HCT116 (cell line): ENCODE data around the gene EZH2. TPM values are rescaled to one million over a fixed set of nuclear protein-coding genes. Genes with fewer than 3 reads are reported as not detected.

Experiments
- ATAC-seq: fragments of 200-7000 bp; cut with Tn5 transposase; 2 replicates; pipeline ENCODE4 v1.9.1; 2020; ENCODE audit warnings: mild to moderate bottlenecking, moderate library complexity
- BruUV-seq: library from RNA; stranded (reverse); fragments of 400-500 nt; replicated peaks from 2 replicates; lab custom pipeline; 2021; lab: Mats Ljungman, UMichigan
- CTCF ChIA-PET: fragments of 300-600 bp; sonication (Branson Sonifier 250); formaldehyde crosslinking; loops from one replicate; lab custom pipeline; 2021; ENCODE audit warnings: antibody characterized with exemption; lab: Charles Lee
- POLR2A ChIA-PET: fragments of 300-600, 350-600 bp; sonication (Branson Sonifier 250); formaldehyde crosslinking; loops from one replicate; lab custom pipeline; 2021; ENCODE audit warnings: antibody characterized with exemption; lab: Charles Lee
- RAD21 ChIA-PET, 2 experiments: fragments of 300-600 bp; sonication (Branson Sonifier 250); formaldehyde crosslinking; loops; one replicate each; lab custom pipeline; 2023; ENCODE audit warnings: low total read pairs in 2 of 2; ENCODE audit not compliant: uncharacterized antibody in 2 of 2, unreplicated experiment in 2 of 2, low non-redundant PET in 1 of 2; lab: Charles Lee
- DNase-seq: peaks from one replicate; pipeline ENCODE4 v3.0.0-alpha.2; 2010; ENCODE audit warnings: low read depth, low spot score
- H2AFZ ChIP-seq: fragments of 200-600 bp; shearing (Covaris generic), sonication (generic); 2 replicates; pipeline ENCODE4 v1.6.1; 2017; ENCODE audit warnings: low read depth, mixed run types, mixed read lengths, antibody characterized with exemption, low read length; ENCODE audit not compliant: poor library complexity, severe bottlenecking
- H3K27ac ChIP-seq: 2 replicates; pipeline ENCODE4 v1.5.1; 2012; ENCODE audit warnings: low read depth, low read length
- H3K27me3 ChIP-seq: fragments of 200-600 bp; sonication (generic); 2 replicates; pipeline ENCODE4 v1.6.1; 2016; ENCODE audit warnings: mixed run types, low read length, mixed read lengths; ENCODE audit not compliant: insufficient read depth
- H3K36me3 ChIP-seq, 2 experiments: fragments of 200-500 bp in 1 of 2; fragments of 200-600 bp in 1 of 2; sonication (Bioruptor generic) in 1 of 2; sonication (generic) in 1 of 2; 2 replicates each; pipeline versions ENCODE4 v1.5.1 to v1.6.1; 2014 to 2016; ENCODE audit warnings: low read length in 2 of 2, inconsistent platforms in 1 of 2, mixed read lengths in 1 of 2, mixed run types in 1 of 2; ENCODE audit not compliant: insufficient read depth in 2 of 2, control insufficient read depth in 1 of 2
- H3K4me1 ChIP-seq, 2 experiments: fragments of 200-600 bp in 1 of 2; sonication (generic) in 1 of 2; 2 replicates each; pipeline versions ENCODE4 v1.5.1 to v1.6.1; 2012 to 2017; ENCODE audit warnings: low read length in 2 of 2, inconsistent platforms in 1 of 2, mild to moderate bottlenecking in 1 of 2, mixed read lengths in 1 of 2, mixed run types in 1 of 2, moderate library complexity in 1 of 2; ENCODE audit not compliant: insufficient read depth in 2 of 2, control insufficient read depth in 1 of 2
- H3K4me2 ChIP-seq: fragments of 200-600 bp; sonication (generic); 2 replicates; pipeline ENCODE4 v1.6.1; 2017; ENCODE audit warnings: mixed run types, low read length, mixed read lengths
- H3K4me3 ChIP-seq, 2 experiments: fragments of 200-600 bp in 1 of 2; sonication (generic) in 1 of 2; replicated peaks in 1 of 2; 2 replicates each; pipeline ENCODE4 v1.5.1; 2011 to 2016; ENCODE audit warnings: low read length in 2 of 2, control low read depth in 1 of 2, low read depth in 1 of 2, mild to moderate bottlenecking in 1 of 2, mixed read lengths in 1 of 2, mixed run types in 1 of 2
- H3K79me2 ChIP-seq: fragments of 200-600 bp; sonication (generic); 2 replicates; pipeline ENCODE4 v1.6.1; 2017; ENCODE audit warnings: mild to moderate bottlenecking, mixed run types, low read length, moderate library complexity, mixed read lengths; ENCODE audit not compliant: insufficient read depth
- H3K9ac ChIP-seq: fragments of 200-600 bp; sonication (generic); 2 replicates; pipeline ENCODE4 v1.6.1; 2016; ENCODE audit warnings: low read length, mixed read lengths
- H3K9me2 ChIP-seq: fragments of 200-600 bp; sonication (generic), shearing (Covaris generic); 2 replicates; pipeline ENCODE4 v1.6.1; 2017; ENCODE audit warnings: mixed run types, mild to moderate bottlenecking, moderate library complexity; ENCODE audit not compliant: insufficient read depth
- H3K9me3 ChIP-seq, 2 experiments: fragments of 200-500 bp in 1 of 2; fragments of 200-600 bp in 1 of 2; sonication (Bioruptor generic) in 1 of 2; sonication (generic) in 1 of 2; 2 replicates each; pipeline ENCODE4 v1.6.1; 2014 to 2017; ENCODE audit warnings: low read length in 2 of 2, mixed read lengths in 2 of 2, inconsistent platforms in 1 of 2, low read depth in 1 of 2, mild to moderate bottlenecking in 1 of 2, mixed run types in 1 of 2, moderate library complexity in 1 of 2; ENCODE audit not compliant: control insufficient read depth in 1 of 2, insufficient read depth in 1 of 2
- H4K20me1 ChIP-seq: fragments of 200-600 bp; sonication (generic), shearing (Covaris generic); 2 replicates; pipeline ENCODE4 v1.6.1; 2017; ENCODE audit warnings: mixed run types, mild to moderate bottlenecking, moderate library complexity; ENCODE audit not compliant: insufficient read depth
- CBX3 ChIP-seq: IDR thresholded peaks from 2 replicates; pipeline ENCODE4 v1.6.1; 2012; ENCODE audit warnings: low read depth
- CEBPB ChIP-seq: IDR thresholded peaks from 2 replicates; pipeline ENCODE4 v1.6.1; 2012; ENCODE audit warnings: low read depth
- CTCF ChIP-seq, 3 experiments: fragments of 200-600 bp in 1 of 3; sonication (generic) in 1 of 3; IDR thresholded peaks in 2 of 3; conservative IDR thresholded peaks in 1 of 3; 2 replicates each; pipeline ENCODE4 v1.5.1; 2012 to 2017; ENCODE audit warnings: low read depth in 2 of 3, low read length in 2 of 3, antibody characterized with exemption in 1 of 3, borderline replicate concordance in 1 of 3, control low read depth in 1 of 3, mild to moderate bottlenecking in 1 of 3, mixed read lengths in 1 of 3, mixed run types in 1 of 3, moderate library complexity in 1 of 3; ENCODE audit not compliant: insufficient read depth in 1 of 3
- EGR1 ChIP-seq: IDR thresholded peaks from 2 replicates; pipeline ENCODE4 v1.6.1; 2012; ENCODE audit warnings: low read depth
- ELF1 ChIP-seq: IDR thresholded peaks from 2 replicates; pipeline ENCODE4 v1.6.1; 2012; ENCODE audit warnings: low read depth, borderline replicate concordance
- EZH2phosphoT487 ChIP-seq: fragments of 200-600 bp; IDR thresholded peaks from 2 replicates; pipeline ENCODE4 v1.6.1; 2018; ENCODE audit warnings: antibody characterized with exemption, borderline replicate concordance
- FOSL1 ChIP-seq: IDR thresholded peaks from 2 replicates; pipeline ENCODE4 v1.6.1; 2012; ENCODE audit warnings: low read depth
- JUND ChIP-seq: IDR thresholded peaks from 2 replicates; pipeline ENCODE4 v1.6.1; 2012
- MAX ChIP-seq: IDR thresholded peaks from 2 replicates; pipeline ENCODE4 v1.6.1; 2012
- POLR2A ChIP-seq: IDR thresholded peaks from 2 replicates; pipeline ENCODE4 v1.7.0; 2011; ENCODE audit warnings: borderline replicate concordance; ENCODE audit not compliant: insufficient read depth, insufficient read length; ENCODE audit errors: extremely low read depth
- POLR2AphosphoS5 ChIP-seq: IDR thresholded peaks from 2 replicates; pipeline ENCODE4 v1.6.1; 2011; ENCODE audit warnings: mild to moderate bottlenecking, low read depth, low read length, moderate library complexity
- SIN3A ChIP-seq: IDR thresholded peaks from 2 replicates; pipeline ENCODE4 v1.6.1; 2012; ENCODE audit warnings: low read depth
- SP1 ChIP-seq: IDR thresholded peaks from 2 replicates; pipeline ENCODE4 v1.6.1; 2012; ENCODE audit warnings: low read depth
- TCF7L2 ChIP-seq: IDR thresholded peaks from 2 replicates; pipeline ENCODE4 v1.7.0; 2011; ENCODE audit warnings: borderline replicate concordance, inconsistent platforms; ENCODE audit not compliant: insufficient read depth, insufficient read length; ENCODE audit errors: extremely low read depth
- YY1 ChIP-seq: IDR thresholded peaks from 2 replicates; pipeline ENCODE4 v1.6.1; 2011; ENCODE audit warnings: low read length, low read depth, moderate library complexity, mild to moderate bottlenecking; ENCODE audit not compliant: insufficient replicate concordance; ENCODE audit errors: extremely low read depth
- ZFX ChIP-seq: fragments of 450-650 bp; IDR thresholded peaks from 2 replicates; pipeline ENCODE4 v1.6.1; 2017
- ZNF274 ChIP-seq: fragments of 200-500 bp; sonication (Bioruptor generic); IDR thresholded peaks from 2 replicates; pipeline ENCODE4 v1.6.1; 2014; ENCODE audit warnings: mild to moderate bottlenecking, low read depth, low read length, inconsistent platforms
- intact Hi-C: fragments of 100-400 bp; cut with micrococcal nuclease; formaldehyde crosslinking; loops from 2 replicates; pipeline ENCODE4 v1.10.0; 2022
- total RNA-seq: library from RNA; stranded (reverse); gene quantifications from one replicate; pipeline ENCODE4 v1.2.1, GENCODE V29; 2021; ENCODE audit not compliant: unreplicated experiment

The EZH2 gene
- total RNA-seq, 1 experiment from 2014 or later, result 55.2 TPM

- DNase-seq (no peak), ATAC-seq (no peak)
- Histone ChIP-seq H3K9me2 (no peaks in the 10 kb centered on the region), H3K27ac (no peak overlapping the region), H3K4me2 (no peak overlapping the region), H3K4me1 (no peaks in the 10 kb centered on the region), H3K36me3 (peaks cover 40 to 64% of the 10 kb centered on the region in 2 experiments), H3K9me3 (no peaks in the 10 kb centered on the region), H3K9ac (no peak overlapping the region), H3K4me3 (no peak overlapping the region), H3K79me2 (peaks cover 23% of the 10 kb centered on the region; the same call in 1 of the 2 replicates), H2AFZ (no peak overlapping the region), H3K27me3 (no peaks in the 10 kb centered on the region), H4K20me1 (no peaks in the 10 kb centered on the region)
- BruUV-seq, result no TSS peak
- POLR2A ChIA-PET, result no interaction called here
- intact Hi-C loops, result no loop called here
- TF ChIP-seq SP1, result no peak
- no peak for TF ChIP-seq CEBPB
- no peak for TF ChIP-seq POLR2AphosphoS5
- no peak for TF ChIP-seq YY1
- TF ChIP-seq ZNF274, result no peak
- no peak for TF ChIP-seq MAX
- TF ChIP-seq ELF1, result no peak
- RAD21 ChIA-PET, result no interaction called here
- CTCF ChIA-PET, result no interaction called here
These were observed 70.2 kb downstream of the EZH2 start for GRCh38 chr7:148813890-148814289.

- intact Hi-C loops, result no loop called here
- TF ChIP-seq EZH2phosphoT487, result no peak
- TF ChIP-seq EGR1, result no peak
- TF ChIP-seq MAX, result no peak
- no peak for TF ChIP-seq POLR2A
- no peak for TF ChIP-seq SP1
- no peak for TF ChIP-seq JUND
- TF ChIP-seq FOSL1, result no peak
- TF ChIP-seq CBX3, result no peak
- TF ChIP-seq ZFX, result no peak
- no peak for TF ChIP-seq CEBPB
- TF ChIP-seq POLR2AphosphoS5, result no peak
- TF ChIP-seq CTCF (IDR thresholded peaks at IDR 0.05 in 2 of 3, conservative IDR thresholded peaks at IDR 0.05 in 1 of 3; ENCODE audit: borderline replicate concordance in 1 of 3, insufficient read depth in 1 of 3, low read depth in 2 of 3, low read length in 2 of 3), result no peak
- no peak for TF ChIP-seq SIN3A
- TF ChIP-seq TCF7L2, result no peak
- RAD21 ChIA-PET, result no interaction called here
- H3K79me2 ChIP-seq, result peaks cover 9% of the 10 kb centered on the region; the same call in 1 of the 2 replicates
- DNase-seq (no peak), ATAC-seq (no peak)
- BruUV-seq, result no TSS peak
- peaks cover 40 to 61% of the 10 kb centered on the region in 2 experiments for H3K36me3 ChIP-seq
- CTCF ChIA-PET, result no interaction called here
- no peaks in the 10 kb centered on the region for H3K9me2 ChIP-seq
- H3K9ac ChIP-seq, result no peak overlapping the region
- H3K9me3 ChIP-seq, result no peaks in the 10 kb centered on the region
- H3K4me2 ChIP-seq, result no peak overlapping the region
- no peaks in the 10 kb centered on the region for H4K20me1 ChIP-seq
- H3K27me3 ChIP-seq, result no peaks in the 10 kb centered on the region
- POLR2A ChIA-PET, result no interaction called here
- H3K4me3 ChIP-seq, result no peak overlapping the region
- no peaks in the 10 kb centered on the region for H3K4me1 ChIP-seq
- H3K27ac ChIP-seq, result no peak overlapping the region
- H2AFZ ChIP-seq, result no peak overlapping the region
These were observed 72.2 kb downstream of the EZH2 start for GRCh38 chr7:148811892-148812291.
